OCI-LY1 (cell line): ENCODE measurements around the gene RSAD1.

Experiments
- EZH2 ChIP-seq: fragments of 200-600 bp; sonication (generic), shearing (Covaris generic); IDR thresholded peaks from 2 replicates; pipeline ENCODE4 v1.8.0; 2017; ENCODE audit warnings: borderline replicate concordance, mixed run types, mild to moderate bottlenecking, antibody characterized with exemption, low read length, moderate library complexity, mixed read lengths
- TF ChIP-seq, protein P1 (sequence below): fragments of 200-600 bp; sonication (generic), shearing (Covaris generic); IDR thresholded peaks from 2 replicates; pipeline ENCODE4 v1.5.1; 2017; ENCODE audit warnings: mild to moderate bottlenecking, antibody characterized with exemption, low read length, moderate library complexity, mixed read lengths

DNA sequence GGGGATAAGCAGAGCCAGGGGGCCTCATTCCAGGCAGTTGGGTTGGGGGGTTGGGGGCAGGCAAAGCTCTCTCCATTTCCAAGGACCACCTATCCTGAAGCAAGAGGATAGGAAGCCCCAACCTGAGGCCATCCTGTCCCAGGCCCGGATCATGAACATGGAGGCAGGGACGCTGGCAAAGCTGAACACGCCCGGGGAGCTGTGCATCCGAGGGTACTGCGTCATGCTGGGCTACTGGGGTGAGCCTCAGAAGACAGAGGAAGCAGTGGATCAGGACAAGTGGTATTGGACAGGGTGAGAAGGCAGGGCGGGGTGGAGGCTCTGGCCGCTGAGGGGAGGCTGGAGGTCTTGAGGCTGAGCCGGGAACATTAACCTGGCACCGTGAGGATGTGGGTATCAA is 6.4 kb upstream of the RSAD1 start:
- TF ChIP-seq, protein P1, sequence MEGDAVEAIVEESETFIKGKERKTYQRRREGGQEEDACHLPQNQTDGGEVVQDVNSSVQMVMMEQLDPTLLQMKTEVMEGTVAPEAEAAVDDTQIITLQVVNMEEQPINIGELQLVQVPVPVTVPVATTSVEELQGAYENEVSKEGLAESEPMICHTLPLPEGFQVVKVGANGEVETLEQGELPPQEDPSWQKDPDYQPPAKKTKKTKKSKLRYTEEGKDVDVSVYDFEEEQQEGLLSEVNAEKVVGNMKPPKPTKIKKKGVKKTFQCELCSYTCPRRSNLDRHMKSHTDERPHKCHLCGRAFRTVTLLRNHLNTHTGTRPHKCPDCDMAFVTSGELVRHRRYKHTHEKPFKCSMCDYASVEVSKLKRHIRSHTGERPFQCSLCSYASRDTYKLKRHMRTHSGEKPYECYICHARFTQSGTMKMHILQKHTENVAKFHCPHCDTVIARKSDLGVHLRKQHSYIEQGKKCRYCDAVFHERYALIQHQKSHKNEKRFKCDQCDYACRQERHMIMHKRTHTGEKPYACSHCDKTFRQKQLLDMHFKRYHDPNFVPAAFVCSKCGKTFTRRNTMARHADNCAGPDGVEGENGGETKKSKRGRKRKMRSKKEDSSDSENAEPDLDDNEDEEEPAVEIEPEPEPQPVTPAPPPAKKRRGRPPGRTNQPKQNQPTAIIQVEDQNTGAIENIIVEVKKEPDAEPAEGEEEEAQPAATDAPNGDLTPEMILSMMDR: no peak
- TF ChIP-seq EZH2: no peak
